Transverse colon (tissue), 4 donors: ENCODE measurements around the gene KIF16B. TPM values are rescaled to one million over a fixed set of nuclear protein-coding genes. Genes with fewer than 3 reads are reported as not detected.

Experiments
- DNase-seq: peaks from one replicate; pipeline ENCODE4 v3.0.0-alpha.2; 2019
- H3K27ac ChIP-seq, 4 donors: fragments of 200-600 bp; sonication (generic); 2 replicates each; pipeline ENCODE4 v1.5.1; 2016 to 2018; ENCODE audit warnings: inconsistent platforms in 4 of 4
- H3K27me3 ChIP-seq: fragments of 200-600 bp; sonication (generic); 2 replicates; pipeline ENCODE4 v1.5.1; 2017; ENCODE audit warnings: inconsistent platforms
- H3K36me3 ChIP-seq, 4 donors: fragments of 200-600 bp; sonication (generic); 2 replicates each; pipeline ENCODE4 v1.5.1; 2017 to 2019; ENCODE audit warnings: inconsistent platforms in 4 of 4
- H3K4me1 ChIP-seq, 4 donors: fragments of 200-600 bp; sonication (generic); 2 replicates each; pipeline ENCODE4 v1.5.1; 2017 to 2020; ENCODE audit warnings: inconsistent platforms in 4 of 4
- H3K4me3 ChIP-seq, 4 donors: fragments of 200-600 bp; sonication (generic); 1 replicate in 1 of 4; 2 replicates in 3 of 4; pipeline versions ENCODE4 v1.5.1 to v1.6.1; 2017 to 2019; ENCODE audit warnings: inconsistent platforms in 4 of 4
- H3K9me3 ChIP-seq, 2 donors: fragments of 200-600 bp; sonication (generic); 2 replicates each; pipeline ENCODE4 v1.5.1; 2017 to 2019; ENCODE audit warnings: inconsistent platforms in 2 of 2
- CTCF ChIP-seq, 5 experiments: fragments of 200-600 bp in 3 of 5; fragments of 450-650 bp in 2 of 5; sonication (generic) in 3 of 5; IDR thresholded peaks; 1 replicate in 2 of 5; 2 replicates in 3 of 5; pipeline ENCODE4 v1.5.1; 2016 to 2017; ENCODE audit warnings: antibody characterized with exemption in 5 of 5, inconsistent platforms in 3 of 5, mild to moderate bottlenecking in 2 of 5, moderate library complexity in 1 of 5
- EP300 ChIP-seq: sonication (generic); formaldehyde crosslinking; IDR thresholded peaks from one replicate; pipeline ENCODE4 v1.6.1; 2017; ENCODE audit warnings: antibody characterized with exemption, low read depth
- POLR2A ChIP-seq: fragments of 450-650 bp; IDR thresholded peaks from one replicate; pipeline ENCODE4 v1.6.1; 2016; ENCODE audit warnings: antibody characterized with exemption, mild to moderate bottlenecking, moderate library complexity
- POLR2AphosphoS5 ChIP-seq, 3 donors: sonication (generic); formaldehyde crosslinking; IDR thresholded peaks; one replicate each; pipeline ENCODE4 v1.6.1; 2016; ENCODE audit warnings: antibody characterized with exemption in 3 of 3
- WGBS, 2 donors: methylation state at CpG; one replicate each; pipeline ENCODE4 v1.1.5; 2018; ENCODE audit warnings: low coverage in 1 of 2; 5-methylcytosine and 5-hydroxymethylcytosine counted together
- in situ Hi-C, 4 donors: fragments of 200-750 bp; cut with MboI; loops; one replicate each; pipeline versions ENCODE4 v1.15.0 to v1.15.1; 2017; ENCODE audit warnings: low sequenced_read_pairs in 3 of 4, low pct_ligation_motif_present in 1 of 4, low pct_unique_long_range_greater_than_20kb in 1 of 4
- intact Hi-C: fragments of 100-400 bp; cut with DNase I; formaldehyde crosslinking; loops from one replicate; pipeline ENCODE4 v1.15.1; 2023; ENCODE audit warnings: low total_unique reads
- total RNA-seq, 4 donors: library from RNA; depleted of rRNA; stranded (reverse); fragments of >200 nt; gene quantifications; one replicate each; pipeline ENCODE4 v1.1.0, GENCODE V29; 2016

The KIF16B gene
- total RNA-seq, 4 donors from 2014 or later, result 82.7 to 154 (median 90.1) TPM

- in situ Hi-C loops (no loop called here), intact Hi-C loops (no loop called here)
- H3K27me3 ChIP-seq, result no peaks in the 10 kb centered on the region
- no peaks in the 10 kb centered on the region for H3K9me3 ChIP-seq
- TF ChIP-seq POLR2AphosphoS5 (IDR thresholded peaks at IDR 0.05) (no peak), CTCF (IDR thresholded peaks at IDR 0.05) (no peak), POLR2A (no peak), EP300 (no peak)
- H3K27ac ChIP-seq, result no peak overlapping the region
- H3K4me1 ChIP-seq, result no peaks in the 10 kb centered on the region
- no peak overlapping the region for H3K4me3 ChIP-seq
- WGBS, 2 donors, result 73 to 94% methylated on average over 1 of the region's 1 CpG
- no peaks in the 10 kb centered on the region for H3K36me3 ChIP-seq
- DNase-seq, result no peak
These were observed 87.8 kb downstream of the KIF16B start for GRCh38 chr20:16485401-16485800.

- Histone ChIP-seq H3K4me1 (peaks cover 0 to 6% (median under 1%) of the 10 kb centered on the region in 4 donors), H3K27me3 (no peaks in the 10 kb centered on the region), H3K9me3 (no peaks in the 10 kb centered on the region), H3K27ac (no peak overlapping the region), H3K36me3 (no peaks in the 10 kb centered on the region), H3K4me3 (no peak overlapping the region)
- TF ChIP-seq CTCF (IDR thresholded peaks at IDR 0.05) (no peak), EP300 (no peak), POLR2A (no peak), POLR2AphosphoS5 (IDR thresholded peaks at IDR 0.05) (no peak)
- DNase-seq, result no peak
- intact Hi-C loops (no loop called here), in situ Hi-C loops (no loop called here)
- 94 to 95% methylated on average over 2 of the region's 2 CpGs for WGBS, 2 donors
These were observed 90.2 kb downstream of the KIF16B start for GRCh38 chr20:16483024-16483423.

GRCh38 chr20:16481977-16482376 is 91.3 kb downstream of the KIF16B start:
- H3K27ac ChIP-seq, result no peak overlapping the region
- intact Hi-C loops, result no loop called here
- no peak for DNase-seq
- peaks cover 0 to 17% (median 9%) of the 10 kb centered on the region in 4 donors for H3K4me1 ChIP-seq
- 58 to 74% methylated on average over 2 of the region's 2 CpGs for WGBS, 2 donors
- in situ Hi-C loops, result no loop called here
- TF ChIP-seq POLR2AphosphoS5 (IDR thresholded peaks at IDR 0.05), result no peak
- no peak for TF ChIP-seq CTCF (IDR thresholded peaks at IDR 0.05)
- TF ChIP-seq POLR2A, result no peak
- TF ChIP-seq EP300, result no peak
- no peaks in the 10 kb centered on the region for H3K9me3 ChIP-seq
- H3K36me3 ChIP-seq, result no peaks in the 10 kb centered on the region
- no peak overlapping the region for H3K4me3 ChIP-seq
- H3K27me3 ChIP-seq, result no peaks in the 10 kb centered on the region

- H3K27me3 ChIP-seq, result no peaks in the 10 kb centered on the region
- TF ChIP-seq EP300, result no peak
- no peak for TF ChIP-seq POLR2A
- no peak for TF ChIP-seq CTCF (IDR thresholded peaks at IDR 0.05)
- TF ChIP-seq POLR2AphosphoS5 (IDR thresholded peaks at IDR 0.05), result no peak
- no peak overlapping the region for H3K27ac ChIP-seq
- in situ Hi-C loops (no loop called here), intact Hi-C loops (no loop called here)
- no peak overlapping the region for H3K4me3 ChIP-seq
- 71 to 76% methylated on average over 3 of the region's 3 CpGs for WGBS, 2 donors
- H3K36me3 ChIP-seq, result no peaks in the 10 kb centered on the region
- DNase-seq, result no peak
- no peaks in the 10 kb centered on the region for H3K9me3 ChIP-seq
- H3K4me1 ChIP-seq, result peaks cover 2 to 33% (median 15%) of the 10 kb centered on the region in 4 donors
These were observed 93.6 kb downstream of the KIF16B start for GRCh38 chr20:16479666-16480065.
